SK-N-SH (cell line): ENCODE measurements around the gene FMOD. TPM values are rescaled to one million over a fixed set of nuclear protein-coding genes. Genes with fewer than 3 reads are reported as not detected.

ENCODE experiments used
- CTCF ChIA-PET: fragments of 300-600, 350-600 bp; formaldehyde crosslinking; extraction: SDS; loops from one replicate; lab custom pipeline; 2021; lab: Yijun Ruan, JAX
- POLR2A ChIA-PET: fragments of 350-600 bp; sonication (Branson Sonifier 250); formaldehyde crosslinking; extraction: SDS; loops from one replicate; lab custom pipeline; 2020; ENCODE audit warnings: antibody characterized with exemption, inconsistent platforms; lab: Yijun Ruan, JAX
- DNase-seq: peaks from one replicate; pipeline ENCODE4 v3.0.0; 2012
- H2AFZ ChIP-seq: fragments of 200-600 bp; sonication (generic); 2 replicates; pipeline ENCODE4 v1.8.1; 2016; ENCODE audit warnings: antibody characterized with exemption, mild to moderate bottlenecking, low read depth
- H3F3A ChIP-seq: fragments of 200-600 bp; sonication (generic); replicated peaks from 2 replicates; pipeline ENCODE3; 2016; ENCODE audit warnings: antibody characterized with exemption, mild to moderate bottlenecking; ENCODE audit not compliant: insufficient read depth
- H3K27ac ChIP-seq, 2 experiments: fragments of 200-500 bp in 1 of 2; fragments of 200-600 bp in 1 of 2; sonication (Bioruptor generic) in 1 of 2; sonication (generic), shearing (Covaris generic) in 1 of 2; 2 replicates each; pipeline versions ENCODE4 v1.5.1 to v1.6.1; 2014 to 2016; ENCODE audit warnings: low read depth in 2 of 2, inconsistent platforms in 1 of 2, low read length in 1 of 2, mild to moderate bottlenecking in 1 of 2, mixed read lengths in 1 of 2
- H3K27me3 ChIP-seq: fragments of 200-600 bp; sonication (generic), shearing (Covaris generic); 2 replicates; pipeline ENCODE4 v1.6.1; 2016; ENCODE audit warnings: mixed run types; ENCODE audit not compliant: insufficient read depth
- H3K36me3 ChIP-seq, 2 experiments: fragments of 200-500 bp in 1 of 2; fragments of 200-600 bp in 1 of 2; sonication (Bioruptor generic) in 1 of 2; sonication (generic) in 1 of 2; replicated peaks in 1 of 2; 2 replicates each; pipeline versions ENCODE3 to v1.5.1; 2014 to 2016; ENCODE audit warnings: low read length in 1 of 2, mild to moderate bottlenecking in 1 of 2; ENCODE audit not compliant: insufficient read depth in 2 of 2, control insufficient read depth in 1 of 2
- H3K4me1 ChIP-seq, 2 experiments: fragments of 200-500 bp in 1 of 2; fragments of 200-600 bp in 1 of 2; sonication (Bioruptor generic) in 1 of 2; sonication (generic), shearing (Covaris generic) in 1 of 2; 2 replicates each; pipeline versions ENCODE4 v1.5.1 to v1.6.1; 2014 to 2016; ENCODE audit warnings: low read depth in 1 of 2, low read length in 1 of 2, mixed run types in 1 of 2; ENCODE audit not compliant: insufficient read depth in 2 of 2, control insufficient read depth in 1 of 2
- H3K4me2 ChIP-seq: fragments of 200-600 bp; sonication (generic), shearing (Covaris generic); 2 replicates; pipeline ENCODE4 v1.6.1; 2017; ENCODE audit warnings: mixed run types
- H3K4me3 ChIP-seq, 2 experiments: fragments of 200-500 bp in 1 of 2; fragments of 200-600 bp in 1 of 2; sonication (Bioruptor generic) in 1 of 2; sonication (generic), shearing (Covaris generic) in 1 of 2; 2 replicates each; pipeline versions ENCODE4 v1.5.1 to v1.8.1; 2014 to 2016; ENCODE audit warnings: low read depth in 2 of 2, inconsistent platforms in 1 of 2, low read length in 1 of 2, mild to moderate bottlenecking in 1 of 2, mixed read lengths in 1 of 2, moderate library complexity in 1 of 2
- H3K79me2 ChIP-seq: fragments of 200-600 bp; sonication (generic); 2 replicates; pipeline ENCODE4 v1.8.1; 2017; ENCODE audit warnings: mild to moderate bottlenecking; ENCODE audit not compliant: insufficient read depth
- H3K9ac ChIP-seq: fragments of 200-600 bp; sonication (generic); 2 replicates; pipeline ENCODE4 v1.6.1; 2017; ENCODE audit warnings: mixed run types
- H3K9me2 ChIP-seq: fragments of 200-600 bp; sonication (generic); 2 replicates; pipeline ENCODE4 v1.6.1; 2017; ENCODE audit warnings: mixed run types
- H3K9me3 ChIP-seq: fragments of 200-600 bp; sonication (generic); 2 replicates; pipeline ENCODE4 v1.6.1; 2017; ENCODE audit warnings: mixed run types, mild to moderate bottlenecking, moderate library complexity
- H4K20me1 ChIP-seq: fragments of 200-600 bp; sonication (generic); 2 replicates; pipeline ENCODE4 v1.6.1; 2017; ENCODE audit warnings: mild to moderate bottlenecking, mixed run types; ENCODE audit not compliant: insufficient read depth
- CHD2 ChIP-seq: fragments of 150-350 bp; IDR thresholded peaks from 2 replicates; pipeline ENCODE4 v1.6.1; 2018; ENCODE audit warnings: low read length; ENCODE audit not compliant: partially characterized antibody
- CTCF ChIP-seq: fragments of 200-600 bp; sonication (generic); IDR thresholded peaks from 2 replicates; pipeline ENCODE4 v1.6.1; 2017; ENCODE audit warnings: antibody characterized with exemption, mild to moderate bottlenecking, moderate library complexity
- ELF1 ChIP-seq: IDR thresholded peaks from 2 replicates; pipeline ENCODE4 v1.4.0; 2012
- EP300 ChIP-seq, 2 experiments: IDR thresholded peaks; 2 replicates each; pipeline versions ENCODE4 v1.4.0 to v1.6.1; 2012; ENCODE audit warnings: borderline replicate concordance in 1 of 2, low read depth in 1 of 2, low read length in 1 of 2
- FOSL2 ChIP-seq: IDR thresholded peaks from 2 replicates; pipeline ENCODE4 v1.4.0; 2012; ENCODE audit warnings: low read depth, mild to moderate bottlenecking, moderate library complexity, borderline replicate concordance
- FOXJ3 ChIP-seq: sonication (generic); formaldehyde crosslinking; IDR thresholded peaks from 2 replicates; pipeline ENCODE4 v1.5.1; 2020; ENCODE audit warnings: mild to moderate bottlenecking, missing genetic modification reagents
- IRF3 ChIP-seq: fragments of 150-350 bp; IDR thresholded peaks from 2 replicates; pipeline ENCODE4 v1.6.1; 2016; ENCODE audit warnings: mild to moderate bottlenecking, low read depth, low read length
- JUND ChIP-seq: IDR thresholded peaks from 2 replicates; pipeline ENCODE4 v1.4.0; 2012
- MAX ChIP-seq: IDR thresholded peaks from 2 replicates; pipeline ENCODE4 v1.4.0; 2012; ENCODE audit warnings: low read depth
- NFIC ChIP-seq: IDR thresholded peaks from 2 replicates; pipeline ENCODE4 v1.4.0; 2012; ENCODE audit warnings: borderline replicate concordance
- POLR2AphosphoS5 ChIP-seq: IDR thresholded peaks from 2 replicates; pipeline ENCODE4 v1.6.1; 2012; ENCODE audit warnings: low read depth, low read length
- RAD21 ChIP-seq: IDR thresholded peaks from 2 replicates; pipeline ENCODE4 v1.6.1; 2012; ENCODE audit warnings: mild to moderate bottlenecking, low read length
- REST ChIP-seq: IDR thresholded peaks from 2 replicates; pipeline ENCODE4 v1.6.1; 2012; ENCODE audit warnings: mild to moderate bottlenecking, low read depth, low read length, moderate library complexity
- RFX5 ChIP-seq: IDR thresholded peaks from 2 replicates; pipeline ENCODE4 v1.6.1; 2012; ENCODE audit warnings: mild to moderate bottlenecking, improper control_type of control experiment, low read length
- SMC3 ChIP-seq: IDR thresholded peaks from 2 replicates; pipeline ENCODE4 v1.6.1; 2012; ENCODE audit warnings: low read depth, low read length, improper control_type of control experiment
- TCF12 ChIP-seq: IDR thresholded peaks from 2 replicates; pipeline ENCODE4 v1.4.0; 2012
- TEAD4 ChIP-seq: IDR thresholded peaks from 2 replicates; pipeline ENCODE4 v1.4.0; 2012; ENCODE audit warnings: mild to moderate bottlenecking, borderline replicate concordance; ENCODE audit not compliant: insufficient read depth
- USF1 ChIP-seq: IDR thresholded peaks from 2 replicates; pipeline ENCODE4 v1.4.0; 2012; ENCODE audit warnings: low read depth, borderline replicate concordance
- USF2 ChIP-seq: fragments of 150-350 bp; IDR thresholded peaks from 2 replicates; pipeline ENCODE4 v1.6.1; 2017; ENCODE audit warnings: antibody characterized with exemption, low read length, low read depth, borderline replicate concordance
- WGBS: methylation state at CpG from one replicate; pipeline ENCODE4 v1.1.6; 2017; ENCODE audit warnings: low lambda C conversion rate; 5-methylcytosine and 5-hydroxymethylcytosine counted together
- polyA plus RNA-seq, 3 experiments: library from polyadenylated mRNA; depleted of rRNA; stranded (reverse); fragments of >200 nt; gene quantifications; 2 replicates each; pipeline ENCODE4 v1.2.3, GENCODE V29; 2012

Gene FMOD
- polyA plus RNA-seq, 1 of the 3 experiments (the other 2 are of a cell fraction), result not detected

- DNase-seq, result peak; percentile 83
- Histone ChIP-seq H3K9me2 (no peaks in the 10 kb centered on the region), H3K27ac (peak overlapping the region in 1 of 2 experiments; percentile 95; a peak in 2 of 4 replicates), H3K79me2 (no peaks in the 10 kb centered on the region), H3F3A (no peaks in the 10 kb centered on the region), H3K9me3 (no peaks in the 10 kb centered on the region), H3K9ac (peak overlapping the region; percentile 48), H3K4me1 (peaks cover 5 to 43% of the 10 kb centered on the region in 2 experiments; a peak in 2 of 4 replicates), H3K4me3 (peak overlapping the region; percentile 51 to 71), H4K20me1 (no peaks in the 10 kb centered on the region), H2AFZ (peak overlapping the region; percentile 88), H3K4me2 (peak overlapping the region; percentile 94), H3K36me3 (no peaks in the 10 kb centered on the region), H3K27me3 (peaks cover 25% of the 10 kb centered on the region)
- ChIA-PET POLR2A (interaction anchor here (0.8 to 2.4 kb wide), 6 partner anchors 11 to 50 kb away, joined by 3 to 18 read pairs (median 6); no protein-coding TSS in a partner anchor), CTCF (interaction anchor here (0.8 to 9.5 kb wide), 15 partner anchors 11 to 233 kb away, joined by 3 to 123 read pairs (median 5); partner anchors contain the start of gene BTG2)
- WGBS, result 39% methylated on average over 21 of the region's 31 CpGs
- TF ChIP-seq CHD2, result no peak
- peak; percentile 26; the same call in 1 of the 2 replicates for TF ChIP-seq MAX
- TF ChIP-seq RFX5, result no peak
- TF ChIP-seq ELF1, result no peak
- TF ChIP-seq TCF12, result no peak
- TF ChIP-seq SMC3, result peak; percentile 56
- no peak for TF ChIP-seq FOXJ3
- TF ChIP-seq JUND, result no peak
- no peak for TF ChIP-seq USF1
- TF ChIP-seq POLR2AphosphoS5, result no peak
- no peak for TF ChIP-seq EP300 (IDR thresholded peaks at IDR 0.05; ENCODE audit: borderline replicate concordance in 1 of 2, low read depth in 1 of 2, low read length in 1 of 2)
- TF ChIP-seq USF2, result no peak
- TF ChIP-seq FOSL2, result no peak
- no peak for TF ChIP-seq TEAD4
- TF ChIP-seq NFIC, result no peak
- TF ChIP-seq REST, result no peak
- peak; percentile 53 for TF ChIP-seq CTCF
- TF ChIP-seq IRF3, result no peak
- TF ChIP-seq RAD21, result peak; percentile 54
Observed at GRCh38 chr1:203327684-203328457, 23.1 kb downstream of the FMOD start.
